Right lobe of liver (tissue), 4 donors: ENCODE measurements around the gene CYBB.

ENCODE experiments used
- CTCF ChIP-seq, 4 donors: fragments of 200-600 bp in 3 of 4; fragments of 450-650 bp in 1 of 4; IDR thresholded peaks; one replicate each; pipeline versions ENCODE4 v1.5.1 to v1.8.0; 2016 to 2022; ENCODE audit warnings: antibody characterized with exemption in 4 of 4, mild to moderate bottlenecking in 2 of 4
- POLR2A ChIP-seq: fragments of 450-650 bp; IDR thresholded peaks from one replicate; pipeline ENCODE4 v1.6.1; 2017; ENCODE audit warnings: antibody characterized with exemption, mild to moderate bottlenecking
- donor health status: DM: no; HTN: no; CAD: no.
- donor health status: DM: no; HTN: no; CAD: no.
- donor health status: DM: no; HTN: yes; CAD: no.

- no peak for TF ChIP-seq POLR2A
- TF ChIP-seq CTCF (IDR thresholded peaks at IDR 0.05) = no peak
Measured at GRCh38 chrX:37840931-37841330, 61.1 kb downstream of the CYBB start.
